OCI-LY3 (cell line): Measurements from ENCODE around the gene SEBOX.

ENCODE experiments used
- H2AFZ ChIP-seq: fragments of 200-600, 300-600 bp; shearing (Covaris generic); 2 replicates; pipeline ENCODE4 v1.6.0; 2014; ENCODE audit warnings: antibody characterized with exemption, low read depth, low read length
- H3K27ac ChIP-seq: fragments of 200-600, 300-600 bp; sonication (generic); 2 replicates; pipeline ENCODE4 v1.5.1; 2014; ENCODE audit warnings: mild to moderate bottlenecking, low read length, moderate library complexity, mixed read lengths
- H3K27me3 ChIP-seq: fragments of 200-600, 300-600 bp; sonication (generic); 2 replicates; pipeline ENCODE4 v1.6.1; 2014; ENCODE audit warnings: low read depth, low read length, mixed read lengths
- H3K36me3 ChIP-seq: fragments of 200-600, 300-600 bp; sonication (generic); replicated peaks from 2 replicates; pipeline ENCODE3; 2014; ENCODE audit warnings: low read depth, low read length, mixed read lengths
- H3K4me1 ChIP-seq: fragments of 300-600, 200-600 bp; sonication (generic); 2 replicates; pipeline ENCODE4 v1.6.1; 2014; ENCODE audit warnings: low read length, mixed read lengths
- H3K4me2 ChIP-seq: fragments of 200-600, 300-600 bp; sonication (generic); 2 replicates; pipeline ENCODE4 v1.6.1; 2014; ENCODE audit warnings: low read length, mixed read lengths
- H3K4me3 ChIP-seq: fragments of 300-600, 200-600 bp; sonication (generic); 2 replicates; pipeline ENCODE4 v1.5.1; 2014; ENCODE audit warnings: antibody characterized with exemption, mild to moderate bottlenecking, low read length, moderate library complexity
- H3K79me2 ChIP-seq: fragments of 300-600, 200-600 bp; shearing (Covaris generic); 2 replicates; pipeline ENCODE4 v1.6.1; 2014; ENCODE audit warnings: mild to moderate bottlenecking, low read length, mixed read lengths
- H3K9ac ChIP-seq: fragments of 300-600, 200-600 bp; shearing (Covaris generic); 2 replicates; pipeline ENCODE4 v1.6.0; 2014; ENCODE audit warnings: mild to moderate bottlenecking, low read length, moderate library complexity
- H3K9me3 ChIP-seq: fragments of 200-600, 300-600 bp; shearing (Covaris generic); 2 replicates; pipeline ENCODE4 v1.6.1; 2014; ENCODE audit warnings: low read length, mixed read lengths; ENCODE audit not compliant: insufficient read depth
- H4K20me1 ChIP-seq: fragments of 200-600, 300-600 bp; sonication (generic); 2 replicates; pipeline ENCODE4 v1.6.1; 2016; ENCODE audit warnings: low read length, mixed read lengths; ENCODE audit not compliant: insufficient read depth
- CTCF ChIP-seq: fragments of 200-600, 300-600 bp; sonication (generic); IDR thresholded peaks from 2 replicates; pipeline ENCODE4 v1.5.1; 2014; ENCODE audit warnings: antibody characterized with exemption, low read length, low read depth
- EZH2phosphoT487 ChIP-seq: fragments of 200-600 bp; shearing (Covaris generic); IDR thresholded peaks from 2 replicates; pipeline ENCODE4 v1.6.1; 2018; ENCODE audit warnings: antibody characterized with exemption, mixed run types, low read depth

SEBOX gene

GRCh38 chr17:28407130-28407973, 42.4 kb upstream of the SEBOX start:
- Histone ChIP-seq H3K27ac (no peak overlapping the region), H3K4me3 (no peak overlapping the region), H3K79me2 (no peaks in the 10 kb centered on the region), H3K9ac (no peak overlapping the region), H2AFZ (no peak overlapping the region), H3K4me1 (peaks cover 16% of the 10 kb centered on the region), H3K9me3 (no peaks in the 10 kb centered on the region), H3K36me3 (no peaks in the 10 kb centered on the region), H3K27me3 (no peaks in the 10 kb centered on the region), H3K4me2 (no peak overlapping the region), H4K20me1 (no peaks in the 10 kb centered on the region)
- TF ChIP-seq CTCF: no peak
- TF ChIP-seq EZH2phosphoT487: no peak

- Histone ChIP-seq H3K9ac (peak overlapping the region; percentile 89), H3K4me3 (peak overlapping the region; percentile 98), H3K79me2 (no peaks in the 10 kb centered on the region), H3K4me1 (peaks cover 16% of the 10 kb centered on the region), H3K4me2 (peak overlapping the region; percentile 61), H3K27me3 (no peaks in the 10 kb centered on the region), H2AFZ (peak overlapping the region; percentile 97), H4K20me1 (no peaks in the 10 kb centered on the region), H3K36me3 (no peaks in the 10 kb centered on the region), H3K27ac (no peak overlapping the region), H3K9me3 (no peaks in the 10 kb centered on the region)
- TF ChIP-seq CTCF (no peak), EZH2phosphoT487 (no peak)
These were observed 41.4 kb upstream of the SEBOX start for GRCh38 chr17:28406473-28406814.

- H2AFZ ChIP-seq: peak within 1 kb of the TSS; percentile 97
- no peaks in the 10 kb centered on the region for H4K20me1 ChIP-seq
- peaks cover 16% of the 10 kb centered on the region for H3K4me1 ChIP-seq
- no peaks in the 10 kb centered on the region for H3K36me3 ChIP-seq
- no peaks in the 10 kb centered on the region for H3K9me3 ChIP-seq
- no peaks in the 10 kb centered on the region for H3K79me2 ChIP-seq
- peak within 1 kb of the TSS; percentile 89 for H3K9ac ChIP-seq
- H3K27ac ChIP-seq: peak within 1 kb of the TSS; percentile 46
- no peaks in the 10 kb centered on the region for H3K27me3 ChIP-seq
- peak within 1 kb of the TSS; percentile 61 for H3K4me2 ChIP-seq
- peak within 1 kb of the TSS; percentile 98 for H3K4me3 ChIP-seq
- no peak for TF ChIP-seq CTCF
- TF ChIP-seq EZH2phosphoT487: no peak
These were observed 40.9 kb upstream of the SEBOX start, which contains the start of gene SLC46A1 for GRCh38 chr17:28405632-28406472. Gene SLC46A1 (minus strand): TSS chr17:28406212. CDS start chr17:28406114, 98 bp downstream.
